Umbilical cord (tissue), 2 donors: ENCODE results near the gene KLF16. TPM values are rescaled to one million over a fixed set of nuclear protein-coding genes. Genes with fewer than 3 reads are reported as not detected.
A peak's percentile ranks its signal among the peaks of the same experiment; 100 is the strongest.

Experiments
- DNase-seq: peaks from one replicate; pipeline ENCODE4 v3.0.0-alpha.2; 2015; ENCODE audit warnings: low spot score
- total RNA-seq: library from RNA; depleted of rRNA; stranded (reverse); fragments of >200 nt; gene quantifications from one replicate; pipeline ENCODE4 v1.2.3, GENCODE V29; 2014; ENCODE audit warnings: low replicate concordance; ENCODE audit not compliant: insufficient read depth

KLF16 gene
- total RNA-seq, 1 donor from 2014 or later, result 0.96 TPM

- DNase-seq, result no peak
Measured at GRCh38 chr19:1823539-1824251, 39.7 kb downstream of the KLF16 start.

GRCh38 chr19:1823020-1823419 lies 40.4 kb downstream of the KLF16 start:
- DNase-seq, result no peak

- DNase-seq, result no peak
Measured at GRCh38 chr19:1822210-1822609, 41.2 kb downstream of the KLF16 start.

GRCh38 chr19:1819341-1820255 lies 43.8 kb downstream of the KLF16 start:
- DNase-seq, result peak; percentile 75

- DNase-seq, result no peak
Measured at GRCh38 chr19:1818549-1819195, 44.7 kb downstream of the KLF16 start.

DNA sequence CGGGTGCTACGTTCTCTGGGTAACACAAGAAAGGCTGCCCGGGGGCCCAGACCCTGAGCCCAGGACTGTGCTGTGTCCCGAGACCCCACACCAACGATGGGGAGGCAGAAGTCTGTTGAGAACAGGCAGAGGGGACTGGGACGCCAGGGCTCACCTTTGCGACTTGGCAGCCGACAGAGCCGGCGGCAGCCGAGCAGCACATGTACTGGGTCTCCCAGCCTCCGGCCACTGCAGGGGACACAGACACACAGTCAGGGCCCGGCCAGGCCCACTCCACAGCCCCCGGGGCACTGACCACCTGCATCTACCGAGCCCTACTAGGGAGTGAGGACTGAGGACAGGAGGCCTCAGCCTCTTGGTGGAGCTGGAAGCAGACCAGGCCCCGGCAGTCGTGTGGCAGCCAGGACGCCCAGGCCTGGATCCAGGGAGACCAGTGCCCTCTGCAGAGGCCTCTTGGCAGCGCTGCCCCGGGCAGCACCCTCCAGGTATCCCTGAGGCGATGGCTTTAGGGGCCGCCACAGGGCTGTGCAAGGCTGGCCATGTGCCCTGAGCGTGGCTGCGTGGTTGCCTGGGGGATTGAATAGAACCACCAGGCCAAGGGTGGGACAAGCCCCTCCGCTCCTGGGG lies 45.7 kb downstream of the KLF16 start:
- no peak for DNase-seq

DNA sequence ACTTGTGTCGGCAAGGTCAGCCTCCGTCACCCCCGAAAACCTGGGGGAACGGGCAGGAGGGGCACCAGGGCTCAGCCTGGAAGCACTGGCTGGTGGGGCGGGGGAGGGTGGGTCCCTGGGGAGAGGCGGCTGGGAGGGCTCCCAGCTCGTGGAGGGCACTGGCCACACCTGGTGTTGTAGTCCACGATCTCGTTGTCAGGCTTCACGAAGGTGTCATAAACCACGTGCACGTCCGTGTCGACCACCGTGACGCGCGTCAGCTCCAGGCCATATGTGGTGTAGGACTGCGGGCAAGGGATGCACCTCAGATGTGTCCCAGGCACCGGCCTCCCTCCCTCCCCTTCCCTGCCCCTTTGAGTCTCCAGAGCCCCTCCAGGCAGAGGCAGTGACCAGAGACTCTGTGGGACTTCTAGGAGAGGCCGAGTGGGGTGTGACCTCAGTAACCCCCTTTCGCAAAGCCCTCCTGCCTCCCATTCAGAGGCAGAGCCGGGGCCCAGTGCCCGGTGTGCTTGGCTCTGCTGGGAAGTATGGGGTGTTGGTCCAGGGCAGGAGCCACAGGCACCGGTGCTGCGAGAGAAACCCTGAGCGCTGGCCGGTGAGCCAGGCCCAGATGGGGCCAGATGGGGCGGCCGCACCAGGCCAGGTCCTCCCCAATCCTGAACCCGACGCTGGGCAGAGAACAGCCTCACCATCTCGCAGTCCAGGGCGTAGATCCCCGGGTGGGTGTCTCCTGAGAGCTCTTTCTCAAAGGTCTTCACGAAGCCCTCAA lies 46.7 kb downstream of the KLF16 start:
- no peak for DNase-seq

- DNase-seq, result no peak
Measured at GRCh38 chr19:1815605-1816529, 47.5 kb downstream of the KLF16 start.

DNA sequence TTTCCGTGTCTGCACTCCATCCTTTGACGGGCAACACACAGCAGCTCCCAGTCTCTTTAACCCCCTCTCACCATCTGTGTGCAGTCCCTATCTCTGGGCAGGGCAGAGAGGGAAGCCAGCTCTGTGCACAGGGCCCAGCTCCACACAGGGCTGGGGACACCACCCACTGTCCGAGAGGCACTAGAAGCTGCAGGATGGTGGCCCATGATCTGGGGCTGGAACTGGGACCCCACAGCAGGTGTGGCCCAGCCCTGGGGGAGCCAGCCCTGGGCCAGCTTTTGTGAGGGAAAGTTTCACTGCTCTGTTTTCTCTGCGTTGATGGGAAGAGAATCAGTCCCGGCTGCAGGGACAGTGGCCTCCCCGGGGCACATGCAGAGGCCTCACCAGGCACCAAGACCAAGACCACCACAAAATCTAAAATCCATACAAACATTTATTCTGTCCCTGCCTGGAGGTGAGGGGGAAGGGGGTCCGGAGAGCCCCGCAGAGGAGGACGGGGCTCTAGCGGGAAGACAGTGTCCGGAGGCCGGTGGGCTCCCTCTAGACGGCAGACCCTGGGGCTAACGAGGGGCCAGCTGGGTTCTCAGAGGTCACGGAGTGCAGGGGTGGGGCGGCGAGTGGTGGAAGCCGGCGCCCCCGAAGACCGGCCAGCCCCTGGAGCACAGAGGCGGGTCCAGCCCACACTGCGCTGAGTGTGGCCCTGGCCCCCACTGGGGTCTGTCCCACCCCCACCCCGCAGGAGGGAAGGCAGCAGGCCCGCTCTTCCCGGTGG lies 48.4 kb downstream of the KLF16 start:
- peak; percentile 53 for DNase-seq

- DNase-seq, result no peak
Measured at GRCh38 chr19:1814391-1814790, 49.0 kb downstream of the KLF16 start.

GRCh38 chr19:1813192-1814182 lies 49.9 kb downstream of the KLF16 start:
- DNase-seq, result no peak

- peak; percentile 96 for DNase-seq
Measured at GRCh38 chr19:1812426-1813191, 50.8 kb downstream of the KLF16 start.

DNA sequence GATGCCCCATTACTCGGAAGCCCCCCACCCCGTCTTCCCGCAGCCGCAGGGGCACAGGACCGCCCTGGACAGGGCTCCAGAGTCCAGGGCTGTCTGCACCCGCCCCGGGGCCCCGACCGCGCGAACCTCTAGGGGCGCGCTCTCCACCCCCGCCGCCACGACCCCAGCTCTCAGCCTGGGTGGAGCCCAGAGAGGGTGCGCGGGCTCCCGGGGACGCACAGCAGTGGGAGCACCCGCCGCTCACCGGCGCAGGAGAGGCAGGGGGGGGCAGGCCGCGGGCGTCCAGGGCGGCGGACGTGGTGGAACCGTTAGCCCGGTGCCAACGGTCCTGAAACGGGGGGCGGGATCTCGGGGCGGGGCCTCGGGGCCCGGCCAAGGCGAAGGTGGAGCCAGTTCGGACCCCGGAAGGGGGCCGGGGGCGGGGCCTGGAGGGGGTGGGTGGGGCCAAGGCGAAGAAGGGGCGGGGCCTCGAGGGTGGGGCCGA lies 51.4 kb downstream of the KLF16 start, which contains the start of gene ATP8B3:
ATP8B3 (minus strand) TSS at position 335 of the 484 bp plus-strand sequence. CDS start 540 bp downstream, outside the sequence.
- no peak for DNase-seq

DNA sequence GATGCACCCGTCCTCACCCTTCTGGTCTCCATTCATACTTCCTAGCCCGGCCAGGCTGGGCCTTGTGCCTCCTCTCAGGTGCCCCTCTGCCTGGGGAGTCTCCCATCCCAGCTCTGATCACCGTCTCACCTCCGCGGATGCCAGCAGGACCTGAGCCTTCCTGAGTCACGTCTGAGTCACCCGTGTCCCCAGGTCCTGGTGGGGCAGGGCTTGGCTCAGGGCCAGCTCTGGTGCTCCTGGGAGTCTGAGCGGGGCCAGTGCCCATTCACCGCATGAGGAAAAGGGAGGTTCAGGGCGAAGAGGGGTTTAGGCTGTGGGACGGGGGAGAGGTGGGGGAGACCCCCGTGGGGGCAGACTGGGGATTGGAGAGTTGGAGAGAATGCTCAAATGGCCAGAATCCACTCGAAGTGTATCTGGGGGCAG lies 51.9 kb downstream of the KLF16 start:
- DNase-seq, result no peak

- no peak for DNase-seq
Measured at GRCh38 chr19:1810439-1811160, 52.8 kb downstream of the KLF16 start.

DNA sequence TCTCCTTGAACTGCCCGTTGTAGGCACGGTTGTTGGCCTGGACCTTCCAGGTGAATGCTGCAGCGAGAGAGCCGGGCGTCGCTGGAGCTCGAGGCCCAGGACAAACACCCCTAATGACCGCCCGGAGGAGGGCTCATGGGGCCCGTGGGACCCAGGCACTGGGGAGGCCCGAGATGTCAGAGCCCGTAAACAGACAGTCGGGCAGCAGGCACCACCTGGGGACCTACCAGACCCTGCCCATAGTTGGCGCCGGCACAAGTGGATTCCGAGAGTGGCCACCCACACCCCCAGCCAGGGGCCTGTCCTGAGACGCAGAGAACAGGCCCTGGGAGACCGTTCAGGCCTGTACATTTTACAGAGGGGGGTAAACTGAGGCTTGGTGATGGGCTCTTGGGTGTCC lies 53.7 kb downstream of the KLF16 start:
- DNase-seq, result no peak
